Ovary (tissue), 3 donors: Measurements from ENCODE around the gene XYLT1.

Experiments
- CTCF ChIP-seq, 3 donors: fragments of 450-650 bp in 2 of 3; fragments of 200-600 bp in 1 of 3; IDR thresholded peaks; one replicate each; pipeline versions ENCODE4 v1.5.1 to v1.8.0; 2016 to 2022; ENCODE audit warnings: antibody characterized with exemption in 3 of 3, mild to moderate bottlenecking in 1 of 3
- EP300 ChIP-seq: sonication (generic); formaldehyde crosslinking; IDR thresholded peaks from one replicate; pipeline ENCODE4 v1.6.1; 2017; ENCODE audit warnings: antibody characterized with exemption
- POLR2A ChIP-seq: fragments of 450-650 bp; IDR thresholded peaks from one replicate; pipeline ENCODE4 v1.6.1; 2017; ENCODE audit warnings: antibody characterized with exemption, mild to moderate bottlenecking, moderate library complexity
- donor health status: DM: no; HTN: no; CAD: no.

DNA sequence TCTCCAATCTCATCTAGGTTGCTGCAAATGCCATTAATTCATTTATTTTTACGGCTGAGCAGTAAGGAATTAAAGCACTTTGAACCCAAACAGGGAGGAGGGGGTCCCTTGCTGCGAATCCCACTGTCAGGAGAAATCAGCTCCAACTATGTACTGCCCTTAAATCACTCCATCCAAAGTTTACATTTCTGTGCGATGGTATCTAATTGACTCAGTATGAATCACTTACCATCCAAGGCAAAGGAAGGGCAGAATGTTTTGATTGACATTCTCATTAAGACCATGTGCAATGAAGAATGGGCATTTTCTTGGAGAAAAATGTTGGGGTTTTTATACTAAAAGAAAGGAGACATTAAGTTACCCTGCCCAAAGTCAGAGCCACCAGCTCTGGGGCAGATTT, 47.7 kb upstream of the XYLT1 start:
- TF ChIP-seq CTCF (IDR thresholded peaks at IDR 0.05) (no peak), POLR2A (no peak), EP300 (no peak)
